CD4-positive, alpha-beta T cell (primary cell): Measurements from ENCODE around the gene FAM180A. TPM values are rescaled to one million over a fixed set of nuclear protein-coding genes. Genes with fewer than 3 reads are reported as not detected.

ENCODE experiments used
- ATAC-seq: fragments of 200-7000 bp; cut with Tn5 transposase; one replicate; pipeline ENCODE4 v1.10.0; 2022; ENCODE audit warnings: mild to moderate bottlenecking; ENCODE audit not compliant: poor library complexity
- CTCF ChIA-PET: fragments of 350-600 bp; sonication (Branson Sonifier 250); formaldehyde crosslinking; loops from one replicate; lab custom pipeline; 2021; ENCODE audit warnings: antibody characterized with exemption, inconsistent platforms; lab: Charles Lee
- POLR2A ChIA-PET: fragments of 350-600 bp; sonication (Branson Sonifier 250); formaldehyde crosslinking; loops from one replicate; lab custom pipeline; 2021; ENCODE audit warnings: antibody characterized with exemption, inconsistent platforms; lab: Charles Lee
- DNase-seq, 14 experiments: peaks; one replicate each; pipeline ENCODE4 v3.0.0-alpha.2; 2013 to 2020; ENCODE audit warnings: mixed read lengths in 2 of 14
- H3K27ac ChIP-seq, 2 donors: one replicate each; pipeline versions ENCODE4 v1.5.1 to v1.7.0; 2013; ENCODE audit warnings: low read length in 2 of 2, low read depth in 1 of 2, mild to moderate bottlenecking in 1 of 2
- H3K27me3 ChIP-seq, 2 experiments: 1 replicate in 1 of 2; 2 replicates in 1 of 2; pipeline versions ENCODE4 v1.6.1 to v1.7.0; 2013; ENCODE audit warnings: low read length in 2 of 2, control low read depth in 1 of 2, mild to moderate bottlenecking in 1 of 2, moderate library complexity in 1 of 2; ENCODE audit not compliant: insufficient read depth in 2 of 2, control insufficient read depth in 1 of 2
- H3K36me3 ChIP-seq: one replicate; pipeline ENCODE4 v1.6.1; 2013; ENCODE audit warnings: low read length, control low read depth; ENCODE audit not compliant: insufficient read depth
- H3K4me1 ChIP-seq: one replicate; pipeline ENCODE4 v1.6.1; 2013; ENCODE audit warnings: low read length, control low read depth; ENCODE audit not compliant: insufficient read depth
- H3K4me3 ChIP-seq: one replicate; pipeline ENCODE4 v1.5.1; 2013; ENCODE audit warnings: mild to moderate bottlenecking, low read length, moderate library complexity
- H3K9me3 ChIP-seq, 2 experiments: 1 replicate in 1 of 2; 2 replicates in 1 of 2; pipeline versions ENCODE4 v1.6.1 to v1.7.0; 2013; ENCODE audit warnings: low read length in 2 of 2, mild to moderate bottlenecking in 2 of 2, control low read depth in 1 of 2, moderate library complexity in 1 of 2; ENCODE audit not compliant: control insufficient read depth in 1 of 2, insufficient read depth in 1 of 2
- H3K27ac Mint-ChIP-seq: one replicate; pipeline ENCODE4 v1.8.0; 2020; ENCODE audit warnings: mixed read lengths
- H3K27me3 Mint-ChIP-seq: one replicate; pipeline ENCODE4 v1.8.0; 2021; ENCODE audit warnings: mixed read lengths
- H3K36me3 Mint-ChIP-seq: one replicate; pipeline ENCODE4 v1.8.0; 2021; ENCODE audit warnings: low read depth, mixed read lengths
- H3K4me1 Mint-ChIP-seq: one replicate; pipeline ENCODE4 v1.8.0; 2021; ENCODE audit warnings: low read depth, mixed read lengths
- H3K4me3 Mint-ChIP-seq: one replicate; pipeline ENCODE4 v1.8.0; 2020; ENCODE audit warnings: mild to moderate bottlenecking, mixed read lengths
- H3K9me3 Mint-ChIP-seq: one replicate; pipeline ENCODE4 v1.8.0; 2020; ENCODE audit warnings: mixed read lengths
- CTCF ChIP-seq: fragments of 200-600 bp; IDR thresholded peaks from one replicate; pipeline ENCODE4 v1.8.0; 2022; ENCODE audit warnings: antibody characterized with exemption, mild to moderate bottlenecking
- intact Hi-C, 2 experiments: fragments of 100-400 bp; cut with DNase I in 1 of 2; cut with micrococcal nuclease in 1 of 2; formaldehyde crosslinking; loops; one replicate each; pipeline versions ENCODE4 v1.15.1 to v1.9.0; 2023 to 2025; cut with DNase I, micrococcal nuclease
- total RNA-seq, 174 experiments: library from RNA in 2 of 174; stranded (reverse) in 2 of 174; gene quantifications; one replicate each; pipeline ENCODE4 v1.2.3 and lab custom pipeline; 2021 to 2026

Gene FAM180A
- total RNA-seq, 2 experiments from 2014 or later: not detected

GRCh38 chr7:135684699-135685098 lies 63.9 kb downstream of the FAM180A start:
- Histone ChIP-seq H3K9me3 (no peaks in the 10 kb centered on the region), H3K4me1 (no peaks in the 10 kb centered on the region), H3K27ac (no peak overlapping the region), H3K4me3 (no peak overlapping the region), H3K27me3 (no peaks in the 10 kb centered on the region), H3K36me3 (no peaks in the 10 kb centered on the region)
- no peak for ATAC-seq
- H3K9me3 Mint-ChIP-seq: no peaks in the 10 kb centered on the region
- no peaks in the 10 kb centered on the region for H3K27me3 Mint-ChIP-seq
- no peak for DNase-seq
- H3K27ac Mint-ChIP-seq: no peak overlapping the region
- no peak overlapping the region for H3K4me3 Mint-ChIP-seq
- intact Hi-C loops: no loop called here
- ChIA-PET POLR2A (no interaction called here), CTCF (interaction anchor here (0.7 kb wide), 1 partner anchor 1082 kb away, joined by 3 read pairs; no protein-coding TSS in a partner anchor)
- no peak for TF ChIP-seq CTCF
- H3K36me3 Mint-ChIP-seq: peaks cover 15% of the 10 kb centered on the region
- no peaks in the 10 kb centered on the region for H3K4me1 Mint-ChIP-seq

- TF ChIP-seq CTCF: no peak
- Histone ChIP-seq H3K36me3 (no peaks in the 10 kb centered on the region), H3K27me3 (no peaks in the 10 kb centered on the region), H3K4me3 (no peak overlapping the region), H3K4me1 (no peaks in the 10 kb centered on the region), H3K27ac (no peak overlapping the region), H3K9me3 (no peaks in the 10 kb centered on the region)
- peaks cover 20% of the 10 kb centered on the region for H3K36me3 Mint-ChIP-seq
- DNase-seq: no peak
- CTCF ChIA-PET: interaction anchor here (0.7 kb wide), 1 partner anchor 1082 kb away, joined by 3 read pairs; no protein-coding TSS in a partner anchor
- H3K4me3 Mint-ChIP-seq: no peak overlapping the region
- ATAC-seq: no peak
- no peaks in the 10 kb centered on the region for H3K27me3 Mint-ChIP-seq
- H3K9me3 Mint-ChIP-seq: no peaks in the 10 kb centered on the region
- no peaks in the 10 kb centered on the region for H3K4me1 Mint-ChIP-seq
- intact Hi-C loops: no loop called here
- H3K27ac Mint-ChIP-seq: no peak overlapping the region
- POLR2A ChIA-PET: no interaction called here
Observed at GRCh38 chr7:135684136-135684535, 64.5 kb downstream of the FAM180A start.

- Mint-ChIP-seq H3K36me3 (peaks cover 25% of the 10 kb centered on the region), H3K27me3 (no peaks in the 10 kb centered on the region), H3K9me3 (no peaks in the 10 kb centered on the region), H3K4me1 (no peaks in the 10 kb centered on the region), H3K4me3 (no peak overlapping the region), H3K27ac (no peak overlapping the region)
- no peak for TF ChIP-seq CTCF
- Histone ChIP-seq H3K27me3 (no peaks in the 10 kb centered on the region), H3K36me3 (no peaks in the 10 kb centered on the region), H3K4me3 (no peak overlapping the region), H3K27ac (no peak overlapping the region), H3K4me1 (no peaks in the 10 kb centered on the region), H3K9me3 (no peaks in the 10 kb centered on the region)
- DNase-seq: no peak
- ATAC-seq: no peak
- intact Hi-C loops: no loop called here
- POLR2A ChIA-PET: no interaction called here
- CTCF ChIA-PET: no interaction called here
Observed at GRCh38 chr7:135683609-135684008, 65.0 kb downstream of the FAM180A start.
